ENCODE data around the gene HOXB9. TPM values are rescaled to one million over a fixed set of nuclear protein-coding genes. Genes with fewer than 3 reads are reported as not detected.

Gene HOXB9
- total and polyA plus RNA-seq, 9 of the 15 experiments (the other 6 are each of a cell fraction or from before 2014, with no cell fraction given), result 3.1 to 196 (median 77.6) TPM

DNA sequence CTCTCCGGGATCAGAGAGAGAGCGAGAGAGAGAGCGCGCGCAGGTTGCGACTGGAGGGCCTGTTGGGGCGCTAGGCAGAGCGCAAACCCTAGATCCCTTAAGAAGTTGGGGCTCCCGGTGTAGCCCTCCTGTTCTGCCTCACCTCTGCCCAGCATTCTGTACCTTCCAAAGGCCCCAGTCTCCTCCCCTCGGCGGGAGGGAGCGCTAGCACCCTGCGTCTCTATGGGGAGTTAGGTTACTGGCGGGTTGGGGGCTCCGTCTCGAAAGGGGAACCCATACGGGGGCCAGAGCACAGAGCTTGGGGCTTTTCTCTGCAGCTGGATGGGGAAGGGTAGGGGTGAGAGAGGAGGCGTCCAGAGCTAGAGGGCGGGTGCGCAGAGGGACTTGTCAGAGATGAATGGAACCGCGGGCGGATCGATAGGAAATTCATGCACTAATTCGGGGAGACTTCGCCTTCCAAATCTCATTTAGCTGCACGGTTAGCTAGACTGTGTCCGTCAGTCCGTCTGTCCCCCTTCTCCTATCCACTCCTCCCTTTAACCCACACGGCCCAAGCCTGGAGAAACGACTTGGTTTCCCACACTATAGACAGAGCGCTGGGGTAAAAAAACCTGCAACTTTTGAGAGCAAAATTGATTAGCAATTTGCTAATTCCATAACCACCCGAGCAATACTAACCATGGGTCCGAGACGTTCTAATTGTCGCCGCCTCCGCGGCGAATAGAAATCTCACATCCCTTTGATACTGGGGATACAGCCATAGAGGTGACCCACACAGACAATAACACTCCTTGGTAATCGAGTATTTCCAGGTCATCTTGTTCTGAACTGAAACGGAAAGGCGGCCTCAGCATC is 47.3 kb downstream of the HOXB9 start (continued):
- TF ChIP-seq, protein P1, sequence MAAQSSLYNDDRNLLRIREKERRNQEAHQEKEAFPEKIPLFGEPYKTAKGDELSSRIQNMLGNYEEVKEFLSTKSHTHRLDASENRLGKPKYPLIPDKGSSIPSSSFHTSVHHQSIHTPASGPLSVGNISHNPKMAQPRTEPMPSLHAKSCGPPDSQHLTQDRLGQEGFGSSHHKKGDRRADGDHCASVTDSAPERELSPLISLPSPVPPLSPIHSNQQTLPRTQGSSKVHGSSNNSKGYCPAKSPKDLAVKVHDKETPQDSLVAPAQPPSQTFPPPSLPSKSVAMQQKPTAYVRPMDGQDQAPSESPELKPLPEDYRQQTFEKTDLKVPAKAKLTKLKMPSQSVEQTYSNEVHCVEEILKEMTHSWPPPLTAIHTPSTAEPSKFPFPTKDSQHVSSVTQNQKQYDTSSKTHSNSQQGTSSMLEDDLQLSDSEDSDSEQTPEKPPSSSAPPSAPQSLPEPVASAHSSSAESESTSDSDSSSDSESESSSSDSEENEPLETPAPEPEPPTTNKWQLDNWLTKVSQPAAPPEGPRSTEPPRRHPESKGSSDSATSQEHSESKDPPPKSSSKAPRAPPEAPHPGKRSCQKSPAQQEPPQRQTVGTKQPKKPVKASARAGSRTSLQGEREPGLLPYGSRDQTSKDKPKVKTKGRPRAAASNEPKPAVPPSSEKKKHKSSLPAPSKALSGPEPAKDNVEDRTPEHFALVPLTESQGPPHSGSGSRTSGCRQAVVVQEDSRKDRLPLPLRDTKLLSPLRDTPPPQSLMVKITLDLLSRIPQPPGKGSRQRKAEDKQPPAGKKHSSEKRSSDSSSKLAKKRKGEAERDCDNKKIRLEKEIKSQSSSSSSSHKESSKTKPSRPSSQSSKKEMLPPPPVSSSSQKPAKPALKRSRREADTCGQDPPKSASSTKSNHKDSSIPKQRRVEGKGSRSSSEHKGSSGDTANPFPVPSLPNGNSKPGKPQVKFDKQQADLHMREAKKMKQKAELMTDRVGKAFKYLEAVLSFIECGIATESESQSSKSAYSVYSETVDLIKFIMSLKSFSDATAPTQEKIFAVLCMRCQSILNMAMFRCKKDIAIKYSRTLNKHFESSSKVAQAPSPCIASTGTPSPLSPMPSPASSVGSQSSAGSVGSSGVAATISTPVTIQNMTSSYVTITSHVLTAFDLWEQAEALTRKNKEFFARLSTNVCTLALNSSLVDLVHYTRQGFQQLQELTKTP (IDR thresholded peaks at IDR 0.05; ENCODE audit: low read depth in 1 of 2, partially characterized antibody in 2 of 2), result peak; percentile 36 to 62
- TF ChIP-seq L3MBTL2 (IDR thresholded peaks at IDR 0.05) (peak; percentile 22; the same call in 1 of the 2 replicates), GABPB1 (CRISPR knock-in tag; IDR thresholded peaks at IDR 0.05) (peak; percentile 41; the same call in 1 of the 2 replicates), ZNF75A (CRISPR knock-in tag; IDR thresholded peaks at IDR 0.05) (no peak), PHF21A (IDR thresholded peaks at IDR 0.05; ENCODE audit: borderline replicate concordance, low read depth) (peak; percentile 40; the same call in 1 of the 2 replicates), NR2C2 (CRISPR knock-in tag; IDR thresholded peaks at IDR 0.05) (no peak), NR2C2 (tag; IDR thresholded peaks at IDR 0.05) (peak; percentile 58), ZNF780A (CRISPR knock-in tag; IDR thresholded peaks at IDR 0.05) (peak; percentile 64; the same call in 1 of the 2 replicates), C11orf30 (IDR thresholded peaks at IDR 0.05; ENCODE audit: low read depth) (no peak), MEIS2 (IDR thresholded peaks at IDR 0.05; ENCODE audit: partially characterized antibody) (peak; percentile 44), NFRKB (IDR thresholded peaks at IDR 0.05; ENCODE audit: low read depth) (peak; percentile 62; the same call in 1 of the 2 replicates), TEAD1 (CRISPR knock-in tag; IDR thresholded peaks at IDR 0.05) (0 out of 4 replicates have a peak, but pooled peaks of 1 of the 2 experiments have one; percentile 23), GATAD2A (IDR thresholded peaks at IDR 0.05) (0 out of 2 replicates have a peak, but pooled peaks have one; percentile 38)
- TF ChIP-seq, protein P2, sequence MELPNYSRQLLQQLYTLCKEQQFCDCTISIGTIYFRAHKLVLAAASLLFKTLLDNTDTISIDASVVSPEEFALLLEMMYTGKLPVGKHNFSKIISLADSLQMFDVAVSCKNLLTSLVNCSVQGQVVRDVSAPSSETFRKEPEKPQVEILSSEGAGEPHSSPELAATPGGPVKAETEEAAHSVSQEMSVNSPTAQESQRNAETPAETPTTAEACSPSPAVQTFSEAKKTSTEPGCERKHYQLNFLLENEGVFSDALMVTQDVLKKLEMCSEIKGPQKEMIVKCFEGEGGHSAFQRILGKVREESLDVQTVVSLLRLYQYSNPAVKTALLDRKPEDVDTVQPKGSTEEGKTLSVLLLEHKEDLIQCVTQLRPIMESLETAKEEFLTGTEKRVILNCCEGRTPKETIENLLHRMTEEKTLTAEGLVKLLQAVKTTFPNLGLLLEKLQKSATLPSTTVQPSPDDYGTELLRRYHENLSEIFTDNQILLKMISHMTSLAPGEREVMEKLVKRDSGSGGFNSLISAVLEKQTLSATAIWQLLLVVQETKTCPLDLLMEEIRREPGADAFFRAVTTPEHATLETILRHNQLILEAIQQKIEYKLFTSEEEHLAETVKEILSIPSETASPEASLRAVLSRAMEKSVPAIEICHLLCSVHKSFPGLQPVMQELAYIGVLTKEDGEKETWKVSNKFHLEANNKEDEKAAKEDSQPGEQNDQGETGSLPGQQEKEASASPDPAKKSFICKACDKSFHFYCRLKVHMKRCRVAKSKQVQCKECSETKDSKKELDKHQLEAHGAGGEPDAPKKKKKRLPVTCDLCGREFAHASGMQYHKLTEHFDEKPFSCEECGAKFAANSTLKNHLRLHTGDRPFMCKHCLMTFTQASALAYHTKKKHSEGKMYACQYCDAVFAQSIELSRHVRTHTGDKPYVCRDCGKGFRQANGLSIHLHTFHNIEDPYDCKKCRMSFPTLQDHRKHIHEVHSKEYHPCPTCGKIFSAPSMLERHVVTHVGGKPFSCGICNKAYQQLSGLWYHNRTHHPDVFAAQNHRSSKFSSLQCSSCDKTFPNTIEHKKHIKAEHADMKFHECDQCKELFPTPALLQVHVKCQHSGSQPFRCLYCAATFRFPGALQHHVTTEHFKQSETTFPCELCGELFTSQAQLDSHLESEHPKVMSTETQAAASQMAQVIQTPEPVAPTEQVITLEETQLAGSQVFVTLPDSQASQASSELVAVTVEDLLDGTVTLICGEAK (IDR thresholded peaks at IDR 0.05), result 0 out of 2 replicates have a peak, but pooled peaks have one; percentile 33
- TF ChIP-seq, protein P2 (CRISPR knock-in tag; IDR thresholded peaks at IDR 0.05), result no peak

Data from K562 (cell line).